Right lobe of liver (tissue), 6 donors: ENCODE data around the gene DDX20. TPM values are rescaled to one million over a fixed set of nuclear protein-coding genes. Genes with fewer than 3 reads are reported as not detected.

Source experiments
- ATAC-seq, 4 donors: fragments of 200-7000 bp; cut with Tn5 transposase; one replicate each; pipeline ENCODE4 v1.9.1; 2020; ENCODE audit warnings: mild to moderate bottlenecking in 4 of 4, moderate library complexity in 4 of 4
- DNase-seq, 3 donors: peaks; one replicate each; pipeline ENCODE4 v3.0.0-alpha.2; 2020
- H3K27ac ChIP-seq, 3 donors: fragments of 200-600 bp; one replicate each; pipeline ENCODE4 v1.8.0; 2022
- H3K27me3 ChIP-seq, 2 donors: fragments of 200-600 bp; one replicate each; pipeline ENCODE4 v1.8.0; 2022
- H3K36me3 ChIP-seq, 4 donors: fragments of 200-600 bp; sonication (generic) in 1 of 4; one replicate each; pipeline versions ENCODE4 v1.5.1 to v1.8.0; 2017 to 2022; ENCODE audit warnings: control low read depth in 1 of 4
- H3K4me1 ChIP-seq, 4 donors: fragments of 200-600 bp; sonication (generic) in 1 of 4; one replicate each; pipeline versions ENCODE4 v1.5.1 to v1.8.0; 2017 to 2022; ENCODE audit warnings: control low read depth in 1 of 4
- H3K4me3 ChIP-seq, 3 donors: fragments of 200-600 bp; one replicate each; pipeline ENCODE4 v1.8.0; 2022
- H3K9me3 ChIP-seq, 4 donors: fragments of 200-600 bp; sonication (generic) in 1 of 4; one replicate each; pipeline versions ENCODE4 v1.5.1 to v1.8.0; 2017 to 2022; ENCODE audit warnings: control low read depth in 1 of 4
- CTCF ChIP-seq, 4 donors: fragments of 200-600 bp in 3 of 4; fragments of 450-650 bp in 1 of 4; IDR thresholded peaks; one replicate each; pipeline versions ENCODE4 v1.5.1 to v1.8.0; 2016 to 2022; ENCODE audit warnings: antibody characterized with exemption in 4 of 4, mild to moderate bottlenecking in 2 of 4
- POLR2A ChIP-seq: fragments of 450-650 bp; IDR thresholded peaks from one replicate; pipeline ENCODE4 v1.6.1; 2017; ENCODE audit warnings: antibody characterized with exemption, mild to moderate bottlenecking
- WGBS: methylation state at CpG from one replicate; pipeline ENCODE4 v1.1.6; 2018; ENCODE audit warnings: low coverage, low lambda C conversion rate; ENCODE audit not compliant: insufficient coverage; ENCODE audit errors: missing lambda C conversion rate; 5-methylcytosine and 5-hydroxymethylcytosine counted together
- intact Hi-C, 2 donors: fragments of 100-400 bp; cut with DNase I; formaldehyde crosslinking; loops; one replicate each; pipeline versions ENCODE4 v1.11.2 to v1.14.1; 2022
- small RNA-seq, 2 experiments: library from RNA; depleted of rRNA; stranded (forward); fragments of <200 nt; gene quantifications; one replicate each; pipeline ENCODE3, GENCODE V24; 2016
- total RNA-seq, 6 experiments: library from RNA; depleted of rRNA in 2 of 6; stranded (reverse); fragments of >200 nt in 2 of 6; fragmentation: NEBNext Ultra II Directional in 3 of 6; extraction: Animal tissue kit (Norgen Biotek cat#: 25700) in 3 of 6; gene quantifications; one replicate each; pipeline versions ENCODE4 v1.1.0 to v1.2.4, GENCODE V29; 2016 to 2023
- donor health status: DM: no; HTN: yes; CAD: no.
- donor health status: DM: no; HTN: no; CAD: no.
- donor health status: DM: no; HTN: no; CAD: no.
- donor health status: DM: no; HTN: yes; CAD: no.
- donor health status: DM: no; HTN: yes; CAD: no.

The DDX20 gene
- total RNA-seq, 6 experiments from 2014 or later = 3.9 to 11.6 (median 5.1) TPM

GRCh38 chr1:111813440-111814304, 58.0 kb downstream of the DDX20 start:
- Histone ChIP-seq H3K36me3 (no peaks in the 10 kb centered on the region), H3K27me3 (no peaks in the 10 kb centered on the region), H3K4me1 (no peaks in the 10 kb centered on the region), H3K9me3 (no peaks in the 10 kb centered on the region), H3K27ac (no peak overlapping the region), H3K4me3 (no peak overlapping the region)
- TF ChIP-seq CTCF (IDR thresholded peaks at IDR 0.05) (no peak), POLR2A (no peak)
- WGBS = 58% methylated on average over 9 of the region's 16 CpGs
- intact Hi-C loops = no loop called here
- DNase-seq (no peak), ATAC-seq (peak in 1 of 4 donors; percentile 29)

- DNase-seq (no peak), ATAC-seq (no peak)
- no peaks in the 10 kb centered on the region for H3K27me3 ChIP-seq
- H3K4me1 ChIP-seq = no peaks in the 10 kb centered on the region
- intact Hi-C loops = no loop called here
- no peak overlapping the region for H3K27ac ChIP-seq
- 96% methylated on average over 8 of the region's 9 CpGs for WGBS
- H3K4me3 ChIP-seq = no peak overlapping the region
- no peaks in the 10 kb centered on the region for H3K9me3 ChIP-seq
- no peak for TF ChIP-seq POLR2A
- no peak for TF ChIP-seq CTCF (IDR thresholded peaks at IDR 0.05)
- H3K36me3 ChIP-seq = no peaks in the 10 kb centered on the region
These were observed 58.6 kb downstream of the DDX20 start for GRCh38 chr1:111814305-111814628.

- H3K36me3 ChIP-seq = no peaks in the 10 kb centered on the region
- DNase-seq (no peak), ATAC-seq (no peak)
- no peaks in the 10 kb centered on the region for H3K9me3 ChIP-seq
- no peak overlapping the region for H3K4me3 ChIP-seq
- H3K27me3 ChIP-seq = no peaks in the 10 kb centered on the region
- no peaks in the 10 kb centered on the region for H3K4me1 ChIP-seq
- intact Hi-C loops = no loop called here
- TF ChIP-seq POLR2A (no peak), CTCF (IDR thresholded peaks at IDR 0.05) (no peak)
- 90% methylated on average over 3 of the region's 3 CpGs for WGBS
- no peak overlapping the region for H3K27ac ChIP-seq
These were observed 58.9 kb downstream of the DDX20 start for GRCh38 chr1:111814642-111815041.

Small RNA genes within 50 kb of the gene (small RNA-seq; reads per million reads assigned to genes)
- gene INKA2 = 0 to 0.39 reads per million in 2 experiments

Other genes starting within 250 kb of the DDX20 start
- gene RAP1A, start 136.1 kb upstream of the DDX20 start, total RNA-seq = 10 to 100 TPM; 25.9 to 53.8 (median 33.3) TPM
- 1 to 10 TPM in 4 of 6 experiments, under 1 TPM in 2; 0.43 to 2.2 (median 1.4) TPM for gene INKA2, start 16.5 kb upstream of the DDX20 start, total RNA-seq
- 10 to 100 TPM in 5 of 6 experiments, 1 to 10 TPM in 1; 8.1 to 25.5 (median 16.2) TPM for gene KCND3, start 233.8 kb downstream of the DDX20 start, total RNA-seq